PC-3 (cell line): Measurements from ENCODE around the gene OR1F1.

ENCODE experiments used
- CTCF ChIP-seq: fragments of 300-600 bp; sonication (generic); conservative IDR thresholded peaks from 2 replicates; pipeline ENCODE4 v1.5.1; 2017; ENCODE audit warnings: antibody characterized with exemption, low read depth, mild to moderate bottlenecking, low read length
- EZH2 ChIP-seq: fragments of 300-600 bp; sonication (generic); IDR thresholded peaks from one replicate; pipeline ENCODE4 v1.6.1; 2017; ENCODE audit warnings: antibody characterized with exemption, mild to moderate bottlenecking, low read length; ENCODE audit not compliant: unreplicated experiment

DNA sequence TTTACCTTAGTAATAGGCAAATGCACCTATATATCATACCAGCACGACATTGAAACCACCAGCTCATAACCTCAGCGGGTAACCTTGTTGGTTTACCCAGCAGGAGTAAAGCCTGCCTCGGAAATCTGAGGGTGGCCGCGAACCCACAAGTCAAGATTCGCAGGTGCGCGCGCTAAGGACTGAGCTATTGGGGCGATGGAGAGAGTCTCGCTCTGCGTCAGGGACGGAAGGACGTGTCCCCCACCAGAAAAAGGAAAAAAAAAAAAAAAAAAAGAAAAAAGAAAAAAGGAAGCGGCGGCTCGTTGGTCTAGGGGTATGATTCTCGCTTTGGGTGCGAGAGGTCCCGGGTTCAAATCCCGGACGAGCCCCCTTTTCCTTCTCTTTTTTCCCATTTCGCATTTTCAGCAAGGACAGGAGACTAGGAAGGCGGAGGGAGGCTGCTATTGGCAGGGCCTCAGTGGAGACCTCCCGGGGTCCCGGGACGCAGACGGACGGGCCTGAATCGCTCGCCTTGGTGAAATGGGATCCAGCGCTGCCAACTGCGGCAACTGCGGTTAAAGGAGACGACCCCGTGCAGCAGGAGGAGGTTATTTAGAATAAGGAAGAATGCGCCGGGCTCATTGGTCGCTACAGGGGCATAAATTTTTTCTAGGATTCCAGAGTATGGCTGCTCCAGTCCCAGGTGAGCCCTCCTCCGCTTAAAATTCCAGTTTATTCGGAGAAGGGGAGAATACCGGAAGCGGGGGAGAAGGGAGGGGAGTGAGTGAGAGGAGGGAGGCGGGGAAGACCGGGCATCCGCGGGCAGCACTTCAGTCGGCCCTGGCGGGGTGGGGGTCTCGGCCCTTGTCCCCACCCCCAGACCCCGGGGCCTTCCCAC is at the start of gene OR1F1:
- TF ChIP-seq CTCF (no peak), EZH2 (no peak)
